Measurements from ENCODE around the gene CFAP43.
A peak's percentile ranks its signal among the peaks of the same experiment; 100 is the strongest.

The CFAP43 gene

GRCh38 chr10:104267721-104268404 lies 35.7 kb upstream of the CFAP43 start:
- peaks cover 3% of the 10 kb centered on the region for H3K4me1 ChIP-seq (ENCODE audit: control insufficient read depth, insufficient read depth, low read length)
- no peaks in the 10 kb centered on the region for H3K27me3 ChIP-seq (ENCODE audit: control insufficient read depth, insufficient read depth, low read length)
- H3K9me3 ChIP-seq (ENCODE audit: control insufficient read depth, insufficient read depth, low read length): no peaks in the 10 kb centered on the region
- no peaks in the 10 kb centered on the region for H3K36me3 ChIP-seq (ENCODE audit: control insufficient read depth, insufficient read depth, low read length)
- peak overlapping the region; percentile 88 for H3K4me3 ChIP-seq (ENCODE audit: low read depth, low read length)
- H3K9ac ChIP-seq (ENCODE audit: low read depth, low read length): peak overlapping the region; percentile 71

- Histone ChIP-seq H3K4me1 (ENCODE audit: control insufficient read depth, insufficient read depth, low read length) (peaks cover 3% of the 10 kb centered on the region), H3K9me3 (ENCODE audit: control insufficient read depth, insufficient read depth, low read length) (no peaks in the 10 kb centered on the region), H3K36me3 (ENCODE audit: control insufficient read depth, insufficient read depth, low read length) (no peaks in the 10 kb centered on the region), H3K9ac (ENCODE audit: low read depth, low read length) (no peak overlapping the region), H3K27me3 (ENCODE audit: control insufficient read depth, insufficient read depth, low read length) (no peaks in the 10 kb centered on the region), H3K4me3 (ENCODE audit: low read depth, low read length) (no peak overlapping the region)
Observed at GRCh38 chr10:104264783-104265182, 32.6 kb upstream of the CFAP43 start.

- no peaks in the 10 kb centered on the region for H3K9me3 ChIP-seq (ENCODE audit: control insufficient read depth, insufficient read depth, low read length)
- no peak overlapping the region for H3K4me3 ChIP-seq (ENCODE audit: low read depth, low read length)
- H3K4me1 ChIP-seq (ENCODE audit: control insufficient read depth, insufficient read depth, low read length): no peaks in the 10 kb centered on the region
- no peaks in the 10 kb centered on the region for H3K36me3 ChIP-seq (ENCODE audit: control insufficient read depth, insufficient read depth, low read length)
- H3K9ac ChIP-seq (ENCODE audit: low read depth, low read length): no peak overlapping the region
- no peaks in the 10 kb centered on the region for H3K27me3 ChIP-seq (ENCODE audit: control insufficient read depth, insufficient read depth, low read length)
Observed at GRCh38 chr10:104262055-104262454, 29.9 kb upstream of the CFAP43 start.

GRCh38 chr10:104260775-104261115 lies 28.6 kb upstream of the CFAP43 start:
- Histone ChIP-seq H3K4me3 (ENCODE audit: low read depth, low read length) (no peak overlapping the region), H3K9ac (ENCODE audit: low read depth, low read length) (no peak overlapping the region), H3K36me3 (ENCODE audit: control insufficient read depth, insufficient read depth, low read length) (no peaks in the 10 kb centered on the region), H3K27me3 (ENCODE audit: control insufficient read depth, insufficient read depth, low read length) (peaks cover under 1% of the 10 kb centered on the region), H3K9me3 (ENCODE audit: control insufficient read depth, insufficient read depth, low read length) (no peaks in the 10 kb centered on the region), H3K4me1 (ENCODE audit: control insufficient read depth, insufficient read depth, low read length) (peaks cover 5% of the 10 kb centered on the region)

GRCh38 chr10:104259999-104260774 lies 28.0 kb upstream of the CFAP43 start:
- Histone ChIP-seq H3K36me3 (ENCODE audit: control insufficient read depth, insufficient read depth, low read length) (no peaks in the 10 kb centered on the region), H3K4me1 (ENCODE audit: control insufficient read depth, insufficient read depth, low read length) (peaks cover 8% of the 10 kb centered on the region), H3K9me3 (ENCODE audit: control insufficient read depth, insufficient read depth, low read length) (no peaks in the 10 kb centered on the region), H3K4me3 (ENCODE audit: low read depth, low read length) (no peak overlapping the region), H3K27me3 (ENCODE audit: control insufficient read depth, insufficient read depth, low read length) (peaks cover 4% of the 10 kb centered on the region), H3K9ac (ENCODE audit: low read depth, low read length) (no peak overlapping the region)

GRCh38 chr10:104259456-104259855 lies 27.3 kb upstream of the CFAP43 start:
- Histone ChIP-seq H3K9ac (ENCODE audit: low read depth, low read length) (no peak overlapping the region), H3K4me3 (ENCODE audit: low read depth, low read length) (no peak overlapping the region), H3K9me3 (ENCODE audit: control insufficient read depth, insufficient read depth, low read length) (no peaks in the 10 kb centered on the region), H3K36me3 (ENCODE audit: control insufficient read depth, insufficient read depth, low read length) (no peaks in the 10 kb centered on the region), H3K4me1 (ENCODE audit: control insufficient read depth, insufficient read depth, low read length) (peaks cover 8% of the 10 kb centered on the region), H3K27me3 (ENCODE audit: control insufficient read depth, insufficient read depth, low read length) (peaks cover 4% of the 10 kb centered on the region)

- Histone ChIP-seq H3K9me3 (ENCODE audit: control insufficient read depth, insufficient read depth, low read length) (no peaks in the 10 kb centered on the region), H3K4me3 (ENCODE audit: low read depth, low read length) (no peak overlapping the region), H3K4me1 (ENCODE audit: control insufficient read depth, insufficient read depth, low read length) (peaks cover 8% of the 10 kb centered on the region), H3K27me3 (ENCODE audit: control insufficient read depth, insufficient read depth, low read length) (peaks cover 4% of the 10 kb centered on the region), H3K9ac (ENCODE audit: low read depth, low read length) (no peak overlapping the region), H3K36me3 (ENCODE audit: control insufficient read depth, insufficient read depth, low read length) (no peaks in the 10 kb centered on the region)
Observed at GRCh38 chr10:104258209-104258608, 26.0 kb upstream of the CFAP43 start.

- no peak overlapping the region for H3K9ac ChIP-seq (ENCODE audit: low read depth, low read length)
- no peaks in the 10 kb centered on the region for H3K36me3 ChIP-seq (ENCODE audit: control insufficient read depth, insufficient read depth, low read length)
- no peaks in the 10 kb centered on the region for H3K9me3 ChIP-seq (ENCODE audit: control insufficient read depth, insufficient read depth, low read length)
- no peak overlapping the region for H3K4me3 ChIP-seq (ENCODE audit: low read depth, low read length)
- H3K27me3 ChIP-seq (ENCODE audit: control insufficient read depth, insufficient read depth, low read length): peaks cover 4% of the 10 kb centered on the region
- H3K4me1 ChIP-seq (ENCODE audit: control insufficient read depth, insufficient read depth, low read length): peaks cover 16% of the 10 kb centered on the region
Observed at GRCh38 chr10:104257235-104257634, 25.1 kb upstream of the CFAP43 start.

- H3K9ac ChIP-seq (ENCODE audit: low read depth, low read length): no peak overlapping the region
- no peaks in the 10 kb centered on the region for H3K36me3 ChIP-seq (ENCODE audit: control insufficient read depth, insufficient read depth, low read length)
- H3K4me1 ChIP-seq (ENCODE audit: control insufficient read depth, insufficient read depth, low read length): peaks cover 16% of the 10 kb centered on the region
- H3K9me3 ChIP-seq (ENCODE audit: control insufficient read depth, insufficient read depth, low read length): no peaks in the 10 kb centered on the region
- no peak overlapping the region for H3K4me3 ChIP-seq (ENCODE audit: low read depth, low read length)
- peaks cover 4% of the 10 kb centered on the region for H3K27me3 ChIP-seq (ENCODE audit: control insufficient read depth, insufficient read depth, low read length)
Observed at GRCh38 chr10:104256335-104256961, 24.3 kb upstream of the CFAP43 start.

GRCh38 chr10:104255311-104255981 lies 23.3 kb upstream of the CFAP43 start:
- Histone ChIP-seq H3K36me3 (ENCODE audit: control insufficient read depth, insufficient read depth, low read length) (no peaks in the 10 kb centered on the region), H3K4me1 (ENCODE audit: control insufficient read depth, insufficient read depth, low read length) (peaks cover 22% of the 10 kb centered on the region), H3K27me3 (ENCODE audit: control insufficient read depth, insufficient read depth, low read length) (peaks cover 4% of the 10 kb centered on the region), H3K4me3 (ENCODE audit: low read depth, low read length) (peak overlapping the region; percentile 72), H3K9me3 (ENCODE audit: control insufficient read depth, insufficient read depth, low read length) (no peaks in the 10 kb centered on the region), H3K9ac (ENCODE audit: low read depth, low read length) (peak overlapping the region; percentile 74)

- H3K4me3 ChIP-seq (ENCODE audit: low read depth, low read length): peak within 1 kb of the TSS; percentile 72
- H3K4me1 ChIP-seq (ENCODE audit: control insufficient read depth, insufficient read depth, low read length): peaks cover 22% of the 10 kb centered on the region
- H3K27me3 ChIP-seq (ENCODE audit: control insufficient read depth, insufficient read depth, low read length): peaks cover 4% of the 10 kb centered on the region
- no peaks in the 10 kb centered on the region for H3K36me3 ChIP-seq (ENCODE audit: control insufficient read depth, insufficient read depth, low read length)
- H3K9ac ChIP-seq (ENCODE audit: low read depth, low read length): peak within 1 kb of the TSS; percentile 74
- H3K9me3 ChIP-seq (ENCODE audit: control insufficient read depth, insufficient read depth, low read length): no peaks in the 10 kb centered on the region
Observed at GRCh38 chr10:104254493-104255310, 22.5 kb upstream of the CFAP43 start, which contains the start of gene GSTO1. Gene GSTO1 (plus strand): TSS chr10:104254892. CDS start chr10:104254929, 37 bp downstream.

Measured in iPS-15b (cell line).